Endothelial cell of umbilical vein (primary cell): Measurements from ENCODE around the gene GM2A. TPM values are rescaled to one million over a fixed set of nuclear protein-coding genes. Genes with fewer than 3 reads are reported as not detected.

Experiments used
- BruUV-seq: library from RNA; stranded (reverse); fragments of 400-500 nt; replicated peaks from 2 replicates; lab custom pipeline; 2021; lab: Mats Ljungman, UMichigan
- CTCF ChIA-PET: fragments of 300-600, 350-600 bp; sonication (Branson Sonifier 250); formaldehyde crosslinking; loops from one replicate; lab custom pipeline; 2021; ENCODE audit warnings: antibody characterized with exemption, inconsistent platforms; lab: Charles Lee
- POLR2A ChIA-PET: fragments of 300-600, 350-600 bp; sonication (Branson Sonifier 250); formaldehyde crosslinking; loops from one replicate; lab custom pipeline; 2021; ENCODE audit warnings: antibody characterized with exemption, inconsistent platforms; lab: Charles Lee
- DNase-seq: peaks from one replicate; pipeline ENCODE4 v3.0.0-alpha.2; 2011; ENCODE audit warnings: low read depth, low spot score
- FAIRE-seq: peaks from 2 replicates; lab custom pipeline; 2011; peaks lifted over from hg19 to GRCh38; lab: Jason Lieb, UNC
- H2AFZ ChIP-seq: 2 replicates; pipeline ENCODE4 v1.6.0; 2012; ENCODE audit warnings: low read depth, low read length, control low read depth, inconsistent platforms
- H3K27ac ChIP-seq: 2 replicates; pipeline ENCODE4 v1.5.1; 2011; ENCODE audit warnings: low read depth, mild to moderate bottlenecking, control low read depth, low read length, moderate library complexity; ENCODE audit not compliant: insufficient read depth
- H3K27me3 ChIP-seq, 2 experiments: 2 replicates each; pipeline versions ENCODE4 v1.6.0 to v1.6.1; 2011; ENCODE audit warnings: low read length in 2 of 2, mixed read lengths in 1 of 2; ENCODE audit not compliant: control insufficient read depth in 2 of 2, insufficient read depth in 2 of 2
- H3K36me3 ChIP-seq, 2 experiments: 2 replicates in 1 of 2; 3 replicates in 1 of 2; pipeline ENCODE4 v1.5.1; 2011; ENCODE audit warnings: low read length in 2 of 2, mild to moderate bottlenecking in 1 of 2, moderate library complexity in 1 of 2; ENCODE audit not compliant: control insufficient read depth in 2 of 2, insufficient read depth in 2 of 2; ENCODE audit errors: extremely low read depth in 1 of 2
- H3K4me1 ChIP-seq: 3 replicates; pipeline ENCODE4 v1.5.1; 2011; ENCODE audit warnings: mild to moderate bottlenecking, low read length; ENCODE audit not compliant: control insufficient read depth, insufficient read depth; ENCODE audit errors: extremely low read depth
- H3K4me2 ChIP-seq: 2 replicates; pipeline ENCODE4 v1.6.1; 2011; ENCODE audit warnings: low read length, control low read depth, mixed read lengths; ENCODE audit not compliant: insufficient read depth
- H3K4me3 ChIP-seq, 3 experiments: fragments of 200-600 bp in 1 of 3; sonication (generic), shearing (Covaris generic) in 1 of 3; replicated peaks in 1 of 3; 2 replicates each; pipeline ENCODE4 v1.5.1; 2011 to 2016; ENCODE audit warnings: control low read depth in 3 of 3, low read length in 3 of 3, mild to moderate bottlenecking in 2 of 3, inconsistent platforms in 1 of 3, low read depth in 1 of 3, moderate library complexity in 1 of 3; ENCODE audit not compliant: insufficient read depth in 1 of 3
- H3K79me2 ChIP-seq: 2 replicates; pipeline ENCODE4 v1.6.0; 2012; ENCODE audit warnings: low read length, inconsistent platforms; ENCODE audit not compliant: control insufficient read depth, insufficient read depth
- H3K9ac ChIP-seq: replicated peaks from 2 replicates; pipeline ENCODE3; 2011; ENCODE audit warnings: low read length, control low read depth; ENCODE audit not compliant: insufficient read depth; ENCODE audit errors: extremely low read depth
- H3K9me1 ChIP-seq: replicated peaks from 3 replicates; pipeline ENCODE4 v1.6.0; 2011; ENCODE audit warnings: mild to moderate bottlenecking, low read length; ENCODE audit not compliant: control insufficient read depth, insufficient read depth; ENCODE audit errors: extremely low read depth
- H3K9me3 ChIP-seq: replicated peaks from 2 replicates; pipeline ENCODE4 v1.5.1; 2012; ENCODE audit warnings: low read length, inconsistent platforms; ENCODE audit not compliant: control insufficient read depth, insufficient read depth
- H4K20me1 ChIP-seq: replicated peaks from 2 replicates; pipeline ENCODE3; 2011; ENCODE audit warnings: mild to moderate bottlenecking, low read length; ENCODE audit not compliant: control insufficient read depth, insufficient read depth; ENCODE audit errors: extremely low read depth
- EZH2 ChIP-seq: IDR thresholded peaks from 2 replicates; pipeline ENCODE4 v1.6.1; 2012; ENCODE audit warnings: borderline replicate concordance, low read depth, mild to moderate bottlenecking, moderate library complexity, low read length, inconsistent platforms; ENCODE audit not compliant: severe bottlenecking
- FOS ChIP-seq: IDR thresholded peaks from 2 replicates; pipeline ENCODE4 v1.6.1; 2011; ENCODE audit warnings: mild to moderate bottlenecking, low read length, moderate library complexity, borderline replicate concordance; ENCODE audit not compliant: insufficient read depth
- GATA2 ChIP-seq: IDR thresholded peaks from 2 replicates; pipeline ENCODE4 v1.7.0; 2011; ENCODE audit warnings: low read depth, mild to moderate bottlenecking, moderate library complexity, mixed read lengths, low read length; ENCODE audit not compliant: insufficient read length, insufficient read depth
- JUN ChIP-seq: IDR thresholded peaks from 2 replicates; pipeline ENCODE4 v1.6.1; 2011; ENCODE audit warnings: borderline replicate concordance, low read depth; ENCODE audit not compliant: insufficient read length, insufficient read depth
- MYC ChIP-seq: IDR thresholded peaks from one replicate; pipeline ENCODE4 v1.6.1; 2011; ENCODE audit warnings: mild to moderate bottlenecking, low read depth, low read length
- POLR2A ChIP-seq: IDR thresholded peaks from 2 replicates; pipeline ENCODE4 v1.6.1; 2012; ENCODE audit warnings: low read depth, mild to moderate bottlenecking, control low read depth, low read length
- POLR2AphosphoS5 ChIP-seq: IDR thresholded peaks from 2 replicates; pipeline ENCODE4 v1.6.1; 2012; ENCODE audit warnings: low read depth, mild to moderate bottlenecking, control low read depth, low read length, moderate library complexity; ENCODE audit not compliant: insufficient read depth
- dilution Hi-C: fragments of 300-500 bp; cut with MboI; formaldehyde crosslinking; loops from one replicate; pipeline ENCODE4 v1.15.0; 2019; ENCODE audit warnings: low sequenced_read_pairs; ENCODE audit not compliant: extremely low pct_ligation_motif_present
- intact Hi-C: fragments of 100-400 bp; cut with micrococcal nuclease; formaldehyde crosslinking; loops from one replicate; pipeline ENCODE4 v1.10.0; 2022
- polyA plus RNA-seq, 4 experiments: library from polyadenylated mRNA; depleted of rRNA in 3 of 4; stranded (reverse) in 3 of 4; unstranded in 1 of 4; fragments of >200 nt; gene quantifications; 2 replicates each; pipeline versions ENCODE4 v1.2.1 to v1.2.3, GENCODE V29; 2011 to 2012; ENCODE audit warnings: missing spikeins in 1 of 4
- total RNA-seq: library from RNA; stranded (reverse); gene quantifications from 2 replicates; pipeline ENCODE4 v1.2.3, GENCODE V29; 2021
- TF ChIP-seq, protein P1 (sequence below): IDR thresholded peaks from 2 replicates; pipeline ENCODE4 v1.6.1; 2011; ENCODE audit not compliant: insufficient read depth, insufficient read length
- TF ChIP-seq, protein P2 (sequence below), 2 donors: IDR thresholded peaks; 1 replicate in 1 of 2; 2 replicates in 1 of 2; pipeline ENCODE4 v1.5.1; 2011; ENCODE audit warnings: low read length in 2 of 2, mild to moderate bottlenecking in 2 of 2, moderate library complexity in 2 of 2, control low read depth in 1 of 2, inconsistent platforms in 1 of 2, low read depth in 1 of 2; ENCODE audit not compliant: insufficient read depth in 1 of 2; ENCODE audit errors: extremely low read depth in 1 of 2

The GM2A gene
- total and polyA plus RNA-seq, 2 donors (not counting 3 experiments of a cell fraction or from before 2014, with no cell fraction given) = 14.0 to 21.2 TPM

DNA sequence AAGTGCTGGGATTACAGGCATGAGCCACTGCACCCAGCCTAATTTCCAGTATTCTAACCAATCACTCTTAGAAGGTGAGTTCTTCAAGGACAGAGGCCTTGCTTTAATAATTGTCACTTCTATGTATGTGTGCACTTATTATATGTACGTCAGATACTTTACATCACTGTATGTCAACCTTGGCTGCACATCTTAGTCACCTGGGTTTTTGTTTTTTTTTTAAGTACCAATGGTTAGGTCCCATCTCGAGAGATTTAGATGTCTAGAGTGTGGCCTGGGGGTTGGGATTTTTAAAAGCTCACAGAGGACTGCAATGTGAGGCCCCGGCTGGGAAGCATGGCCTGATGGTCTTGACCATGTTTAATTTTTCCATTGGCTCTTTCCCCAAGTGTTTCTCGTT is 9.9 kb upstream of the GM2A start:
- Histone ChIP-seq H3K9ac (no peak overlapping the region), H3K79me2 (no peaks in the 10 kb centered on the region), H3K9me1 (no peaks in the 10 kb centered on the region), H3K36me3 (no peaks in the 10 kb centered on the region), H2AFZ (no peak overlapping the region), H4K20me1 (no peaks in the 10 kb centered on the region), H3K27me3 (peaks cover 3 to 9% of the 10 kb centered on the region in 2 experiments), H3K4me1 (no peaks in the 10 kb centered on the region), H3K27ac (no peak overlapping the region), H3K4me3 (no peak overlapping the region), H3K9me3 (no peaks in the 10 kb centered on the region), H3K4me2 (no peak overlapping the region)
- ChIA-PET POLR2A (no interaction called here), CTCF (interaction anchor here (1.0 to 1.2 kb wide), 2 partner anchors 10 to 192 kb away, joined by 3 to 4 read pairs; partner anchors contain the start of gene GM2A)
- dilution Hi-C loops = no loop called here
- FAIRE-seq (no peak), DNase-seq (no peak)
- no TSS peak for BruUV-seq
- intact Hi-C loops = no loop called here
- TF ChIP-seq POLR2AphosphoS5 = no peak

DNA sequence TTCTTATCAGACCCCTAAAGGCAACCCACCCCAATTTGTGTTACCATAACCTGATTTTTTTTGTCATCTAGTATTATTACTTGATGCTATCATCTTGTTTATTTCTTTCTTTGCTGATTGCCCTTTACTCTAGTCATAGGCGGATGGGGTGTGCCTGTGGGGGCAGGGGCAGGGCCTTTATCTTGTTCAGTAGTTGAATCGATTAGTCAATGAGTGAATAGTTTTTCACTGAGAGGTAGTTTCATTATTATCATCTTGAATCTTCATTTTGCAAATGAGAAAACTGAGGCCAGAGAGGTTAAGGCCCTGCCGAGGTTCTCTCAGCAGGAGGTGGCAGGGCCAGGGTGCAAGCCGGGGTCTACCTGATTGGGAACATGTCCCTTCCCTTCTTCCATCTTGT is 9.4 kb upstream of the GM2A start:
- H3K9ac ChIP-seq = no peak overlapping the region
- H3K27ac ChIP-seq = no peak overlapping the region
- TF ChIP-seq EZH2 (no peak), GATA2 (no peak), JUN (no peak), POLR2AphosphoS5 (no peak), MYC (no peak), POLR2A (no peak), FOS (no peak)
- TF ChIP-seq, protein P1, sequence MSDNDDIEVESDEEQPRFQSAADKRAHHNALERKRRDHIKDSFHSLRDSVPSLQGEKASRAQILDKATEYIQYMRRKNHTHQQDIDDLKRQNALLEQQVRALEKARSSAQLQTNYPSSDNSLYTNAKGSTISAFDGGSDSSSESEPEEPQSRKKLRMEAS = no peak
- TF ChIP-seq, protein P2, sequence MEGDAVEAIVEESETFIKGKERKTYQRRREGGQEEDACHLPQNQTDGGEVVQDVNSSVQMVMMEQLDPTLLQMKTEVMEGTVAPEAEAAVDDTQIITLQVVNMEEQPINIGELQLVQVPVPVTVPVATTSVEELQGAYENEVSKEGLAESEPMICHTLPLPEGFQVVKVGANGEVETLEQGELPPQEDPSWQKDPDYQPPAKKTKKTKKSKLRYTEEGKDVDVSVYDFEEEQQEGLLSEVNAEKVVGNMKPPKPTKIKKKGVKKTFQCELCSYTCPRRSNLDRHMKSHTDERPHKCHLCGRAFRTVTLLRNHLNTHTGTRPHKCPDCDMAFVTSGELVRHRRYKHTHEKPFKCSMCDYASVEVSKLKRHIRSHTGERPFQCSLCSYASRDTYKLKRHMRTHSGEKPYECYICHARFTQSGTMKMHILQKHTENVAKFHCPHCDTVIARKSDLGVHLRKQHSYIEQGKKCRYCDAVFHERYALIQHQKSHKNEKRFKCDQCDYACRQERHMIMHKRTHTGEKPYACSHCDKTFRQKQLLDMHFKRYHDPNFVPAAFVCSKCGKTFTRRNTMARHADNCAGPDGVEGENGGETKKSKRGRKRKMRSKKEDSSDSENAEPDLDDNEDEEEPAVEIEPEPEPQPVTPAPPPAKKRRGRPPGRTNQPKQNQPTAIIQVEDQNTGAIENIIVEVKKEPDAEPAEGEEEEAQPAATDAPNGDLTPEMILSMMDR (IDR thresholded peaks at IDR 0.05; ENCODE audit: extremely low read depth in 1 of 2, insufficient read depth in 1 of 2, low read depth in 1 of 2, low read length in 2 of 2) = no peak
- no peak overlapping the region for H2AFZ ChIP-seq
- DNase-seq (no peak), FAIRE-seq (no peak)
- BruUV-seq = no TSS peak
- ChIA-PET POLR2A (no interaction called here), CTCF (no interaction called here)
- dilution Hi-C loops (no loop called here), intact Hi-C loops (no loop called here)
- H3K79me2 ChIP-seq = no peaks in the 10 kb centered on the region
- H3K4me1 ChIP-seq = no peaks in the 10 kb centered on the region
- H4K20me1 ChIP-seq = no peaks in the 10 kb centered on the region
- H3K9me3 ChIP-seq = no peaks in the 10 kb centered on the region
- H3K9me1 ChIP-seq = no peaks in the 10 kb centered on the region
- H3K36me3 ChIP-seq = no peaks in the 10 kb centered on the region
- H3K4me2 ChIP-seq = no peak overlapping the region
- no peak overlapping the region for H3K4me3 ChIP-seq
- H3K27me3 ChIP-seq = peaks cover 3 to 9% of the 10 kb centered on the region in 2 experiments
